Measurements from ENCODE around the gene ETV6.

The ETV6 gene

DNA sequence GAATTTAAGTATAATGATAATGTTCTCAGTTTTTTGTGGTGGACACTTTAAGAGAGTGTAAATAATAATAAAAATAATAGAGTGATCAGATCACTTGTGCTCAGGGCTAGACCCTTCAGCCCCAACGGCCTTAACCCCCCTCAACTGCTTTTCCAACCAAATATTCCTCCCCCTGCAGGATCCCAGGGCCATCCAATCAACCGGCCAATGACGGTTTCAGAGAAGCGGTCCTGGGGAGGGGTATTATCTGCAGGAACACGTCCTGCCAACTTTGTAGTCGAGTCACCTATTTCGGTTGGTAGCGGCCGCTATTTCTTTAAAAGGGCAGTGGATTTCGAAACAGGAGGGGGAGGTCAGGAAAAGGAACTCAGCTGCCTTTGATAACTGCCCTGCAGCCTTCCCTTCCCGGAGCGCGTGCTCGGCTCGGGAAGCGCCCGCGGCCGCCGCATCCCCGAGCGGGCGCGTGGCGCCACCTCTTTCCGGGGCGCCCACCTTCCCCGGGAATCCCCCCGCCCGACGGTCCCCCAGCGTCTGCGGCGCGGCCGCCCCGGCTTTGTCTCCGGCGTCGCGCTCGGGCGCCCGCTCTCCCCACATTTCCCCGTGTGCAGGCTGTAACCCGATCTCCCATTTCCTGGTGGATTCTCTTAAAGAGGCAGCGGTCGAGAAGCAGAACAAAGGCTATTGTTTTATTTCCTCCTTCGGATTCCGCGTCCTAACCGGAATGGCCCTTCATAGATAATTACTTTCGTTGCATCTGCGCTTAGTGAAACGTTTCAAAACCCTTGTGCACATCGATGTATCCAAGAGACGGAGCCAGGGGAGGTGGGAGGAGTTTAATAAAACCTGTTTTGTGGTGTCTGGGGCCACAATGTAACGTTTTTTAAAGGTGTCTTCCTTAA, 711 bp upstream of the ETV6 start:
- peak in 3 of 4 experiments; percentile 9 to 30 (median 29) for DNase-seq

DNA sequence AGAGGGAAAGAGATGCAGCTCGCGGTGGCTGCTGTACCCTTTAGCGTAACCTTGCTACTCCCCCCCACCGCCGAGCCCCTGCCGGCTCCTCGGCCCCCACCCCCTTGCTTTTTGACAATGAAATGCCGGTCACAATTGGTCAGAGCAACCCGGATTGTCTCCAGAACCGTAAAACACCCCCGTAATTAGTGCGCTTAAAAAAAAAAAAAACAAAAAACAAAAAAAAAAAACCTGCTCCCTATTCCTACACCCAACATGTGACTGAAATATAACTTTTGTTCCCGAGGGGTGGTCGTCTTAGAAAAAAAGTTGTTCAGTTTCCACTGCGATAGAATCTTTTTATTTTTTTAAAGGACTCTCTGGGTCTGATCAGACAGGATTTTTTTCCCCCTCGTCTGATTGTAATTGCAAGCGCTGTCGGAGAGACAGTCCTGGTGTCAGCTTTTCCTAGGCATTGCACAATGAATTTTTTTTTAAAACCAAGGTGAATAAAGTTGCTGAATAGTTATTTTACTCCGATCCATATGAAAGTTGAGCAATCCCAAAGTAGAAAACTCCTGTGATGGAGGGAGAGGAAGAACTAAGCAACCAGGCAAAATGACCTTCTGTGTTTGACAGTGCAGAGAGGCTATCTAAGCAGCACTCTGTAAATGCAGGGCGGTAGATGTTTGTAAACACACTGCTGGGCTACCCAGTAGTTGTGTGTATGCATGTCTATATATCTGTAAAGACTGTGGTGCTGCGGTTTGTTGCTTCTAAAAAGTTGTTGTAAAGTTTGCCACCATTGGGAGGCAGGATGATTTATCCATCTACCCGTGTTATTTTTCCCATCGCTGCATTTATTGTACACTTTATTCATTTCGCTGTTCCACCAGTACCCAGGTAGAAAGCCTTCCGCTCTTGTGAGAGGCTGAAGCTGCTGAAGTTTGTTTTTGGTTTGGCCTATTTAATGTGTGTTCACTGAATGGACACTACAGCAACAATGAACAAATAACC, 1.1 kb downstream of the ETV6 start:
- DNase-seq = no peak

DNA sequence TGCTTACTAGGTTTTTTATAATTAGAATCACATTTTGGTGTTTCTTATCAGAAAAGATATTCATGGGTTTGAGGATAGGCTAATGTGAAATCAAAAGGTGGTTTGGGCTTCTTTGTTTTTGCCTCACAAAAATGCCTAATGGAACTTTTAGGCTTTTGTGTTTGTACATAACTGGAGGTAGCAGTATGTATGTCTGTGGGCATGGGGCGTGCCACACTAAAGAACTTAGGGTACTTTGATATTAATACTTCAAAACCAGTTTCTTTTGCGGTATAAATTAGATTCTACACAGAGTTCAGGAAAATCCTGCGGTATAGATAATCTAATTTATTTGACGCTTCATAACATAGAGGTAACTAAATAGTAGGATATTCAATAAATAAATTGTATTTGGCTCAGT, 1.9 kb downstream of the ETV6 start:
- DNase-seq = no peak

DNA sequence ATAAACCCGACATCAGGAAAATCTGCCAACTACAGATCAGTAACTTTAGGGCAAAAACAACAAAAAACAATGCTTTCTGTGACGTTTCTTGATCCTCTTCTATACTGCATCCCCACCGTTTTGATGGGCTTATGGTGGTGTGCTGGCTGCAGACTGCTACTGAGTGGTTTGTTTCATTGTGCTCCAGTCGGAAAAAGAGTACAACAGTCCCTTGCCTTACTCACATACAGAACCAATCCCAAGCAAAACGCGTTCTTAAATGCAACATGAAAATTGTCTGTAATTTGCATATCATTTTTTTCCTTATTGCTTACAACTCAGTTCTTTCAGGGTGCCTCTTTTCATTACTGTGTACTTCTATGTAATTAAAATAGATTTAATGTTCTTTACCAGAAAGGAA, 2.3 kb downstream of the ETV6 start:
- no peak for DNase-seq

DNA sequence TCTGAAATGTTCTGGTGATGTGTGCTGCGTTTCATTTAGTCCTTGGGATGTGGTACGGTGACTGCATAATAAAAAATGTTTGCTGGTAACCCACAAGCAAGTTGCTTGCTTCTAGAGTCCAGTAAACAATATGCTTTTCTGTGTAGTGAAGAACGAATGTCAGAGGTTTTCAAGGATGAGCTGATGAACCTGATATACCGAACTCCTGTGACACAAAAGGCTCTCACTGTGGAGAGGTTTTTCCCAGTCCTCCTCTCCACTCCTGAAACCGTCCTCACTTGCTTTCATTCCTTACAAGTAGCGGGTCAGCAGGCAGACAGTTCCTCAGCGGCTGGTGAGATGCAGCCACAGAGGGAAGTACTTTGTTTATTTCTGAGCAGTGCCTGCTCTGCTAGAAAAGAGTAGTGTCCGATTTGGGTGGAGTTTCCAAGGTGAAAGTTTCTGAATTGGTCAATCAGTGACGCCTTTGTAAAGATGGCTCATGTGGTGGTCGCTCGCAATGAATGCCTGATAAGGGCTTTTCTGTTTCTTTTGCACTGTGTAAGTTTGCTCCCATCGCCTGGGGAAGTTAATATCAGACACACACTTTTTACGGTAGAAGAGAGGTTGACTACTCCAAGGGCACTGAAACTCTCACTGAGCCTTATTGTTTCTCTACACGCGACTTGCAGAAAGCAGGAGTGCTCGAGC, 3.0 kb downstream of the ETV6 start:
- no peak for DNase-seq

DNA sequence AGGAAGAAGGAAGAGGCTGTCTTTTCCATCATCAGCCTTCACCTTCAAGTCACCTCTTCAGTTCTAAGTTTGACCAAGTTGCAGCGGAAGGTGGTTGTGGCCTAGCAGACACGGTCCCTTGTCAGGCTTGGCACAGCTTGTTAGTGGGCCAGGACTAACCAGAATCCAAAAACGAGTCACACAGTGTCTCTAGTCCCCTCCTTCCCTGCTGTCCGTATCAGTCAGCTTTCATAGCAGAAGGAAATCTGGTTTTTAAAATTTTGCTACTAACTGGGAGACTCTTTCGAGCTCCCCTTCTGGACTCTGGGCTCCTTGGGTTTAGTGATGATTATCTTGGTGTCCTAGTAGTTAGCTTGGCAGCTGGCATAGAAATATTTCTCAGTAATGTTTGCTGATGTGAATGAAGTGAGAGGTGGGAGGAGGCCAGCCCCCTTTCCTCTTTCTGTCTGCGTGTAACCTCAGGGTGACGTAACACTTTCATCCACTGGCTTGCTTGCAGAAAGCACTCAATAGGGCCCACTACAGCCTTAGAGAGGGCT, 3.8 kb downstream of the ETV6 start:
- DNase-seq = no peak

DNA sequence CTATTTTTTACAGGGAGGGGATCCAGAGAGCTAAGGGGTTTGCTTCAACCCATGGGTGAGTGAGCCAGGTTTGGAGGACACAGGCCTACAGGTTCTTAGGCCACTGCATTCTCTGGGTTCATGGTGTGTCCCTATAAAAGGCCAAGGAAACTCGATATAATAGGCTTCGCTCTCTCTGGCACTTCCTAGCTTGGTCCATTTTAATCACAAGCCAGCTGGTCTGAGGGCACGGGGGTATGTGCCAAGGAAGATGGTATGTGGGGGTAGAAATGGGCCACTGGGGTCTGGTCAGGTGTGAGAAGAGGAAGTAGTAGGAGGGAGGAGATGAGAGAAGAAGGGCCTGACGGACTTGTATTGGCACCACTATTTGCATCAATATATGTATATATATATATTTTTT, 4.9 kb downstream of the ETV6 start:
- DNase-seq = no peak

DNA sequence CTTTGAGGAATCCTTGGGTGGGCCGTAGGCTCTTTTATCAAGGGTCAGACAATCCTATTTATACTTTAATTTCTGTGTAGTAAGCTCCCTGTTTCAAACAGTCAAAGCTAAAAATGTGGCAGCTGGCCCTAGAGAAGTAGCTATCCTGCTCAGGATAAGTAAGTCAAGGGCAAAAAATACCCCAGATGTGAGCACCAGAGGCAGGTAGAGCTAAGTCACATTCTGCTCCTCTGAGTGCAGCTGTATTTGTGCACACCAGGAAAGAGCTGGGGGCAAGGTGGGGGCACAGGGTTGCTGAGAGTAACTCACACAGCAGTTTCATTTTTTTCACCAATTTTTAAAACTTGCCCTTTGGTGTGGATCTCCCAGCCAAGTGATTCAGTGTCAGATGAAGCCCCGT, 5.3 kb downstream of the ETV6 start:
- no peak for DNase-seq

DNA sequence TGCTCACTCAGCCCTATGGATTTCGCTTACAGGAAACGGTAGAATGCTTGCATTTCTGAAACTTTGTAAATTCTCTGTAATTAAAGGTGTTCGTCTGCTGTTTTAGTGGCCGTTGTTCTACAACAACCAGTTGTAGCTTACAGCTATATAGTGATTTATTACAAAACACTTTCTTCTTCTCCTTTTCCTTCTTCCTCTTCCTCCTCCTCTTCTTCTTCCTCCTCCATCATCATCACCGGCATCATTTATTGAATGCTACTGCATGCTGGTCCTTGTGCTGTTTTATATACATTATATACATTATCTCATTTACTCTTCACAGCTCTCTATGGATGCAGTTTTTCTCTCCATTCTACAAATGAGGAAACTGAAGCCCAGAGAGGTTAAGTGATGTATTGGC, 6.4 kb downstream of the ETV6 start:
- no peak for DNase-seq

DNA sequence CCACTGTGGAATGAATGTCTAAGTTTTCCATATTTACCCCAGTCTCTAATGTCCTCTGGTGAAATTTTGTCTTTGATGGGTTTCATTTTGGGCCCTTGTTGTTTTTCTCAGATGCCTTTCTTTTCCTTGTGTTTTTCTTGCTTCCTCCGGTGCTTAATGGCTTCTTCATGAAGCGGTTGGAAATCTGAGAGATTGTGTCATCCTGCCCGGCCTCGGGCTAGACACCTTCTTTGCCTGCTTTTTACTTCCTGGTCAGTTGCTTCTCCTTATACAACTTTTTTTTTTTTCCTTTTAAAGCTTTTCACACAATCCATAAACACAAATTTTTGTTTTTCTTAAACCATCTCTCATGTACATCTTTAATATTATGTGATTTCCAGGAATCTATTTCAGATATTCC, 7.1 kb downstream of the ETV6 start:
- DNase-seq = no peak

DNA sequence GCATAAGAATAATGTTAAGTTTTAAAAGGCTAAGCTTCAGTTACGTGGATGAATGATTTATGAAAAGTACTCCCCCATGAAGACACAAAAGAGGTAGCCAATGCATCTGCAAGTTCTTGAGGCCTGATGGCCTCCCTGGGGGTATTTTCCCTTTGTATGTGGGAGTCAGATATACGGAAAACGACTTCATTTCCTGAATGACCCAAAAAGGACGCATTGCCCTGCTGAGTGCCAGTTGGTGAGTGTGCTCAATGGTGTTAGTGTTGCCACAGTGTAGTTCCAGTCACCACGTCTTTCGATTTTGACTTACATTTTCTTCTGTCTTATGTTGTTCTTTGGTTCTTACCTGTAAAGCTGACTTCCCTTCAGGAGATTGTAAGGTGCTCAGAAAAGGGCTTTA, 8.0 kb downstream of the ETV6 start:
- no peak for DNase-seq

DNA sequence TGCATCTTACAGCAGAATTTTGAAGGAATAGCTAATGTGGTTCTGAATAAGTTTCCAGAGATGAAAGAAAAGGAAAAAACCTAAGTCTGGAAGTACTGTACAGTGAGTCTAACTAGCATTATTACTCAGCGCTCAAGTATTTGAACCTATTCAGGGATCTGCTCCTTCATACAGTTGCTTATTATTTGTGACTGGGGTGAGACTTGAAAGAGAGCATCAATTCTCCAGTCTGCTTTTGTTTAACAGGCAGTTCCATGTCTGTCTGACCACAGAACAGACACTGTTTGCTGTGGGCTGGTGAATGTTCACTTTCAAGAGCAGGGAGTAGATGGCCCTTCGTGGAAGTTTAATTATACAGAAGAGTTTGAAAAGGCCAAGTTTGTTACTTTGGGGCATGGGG, 9.3 kb downstream of the ETV6 start:
- DNase-seq = no peak

DNA sequence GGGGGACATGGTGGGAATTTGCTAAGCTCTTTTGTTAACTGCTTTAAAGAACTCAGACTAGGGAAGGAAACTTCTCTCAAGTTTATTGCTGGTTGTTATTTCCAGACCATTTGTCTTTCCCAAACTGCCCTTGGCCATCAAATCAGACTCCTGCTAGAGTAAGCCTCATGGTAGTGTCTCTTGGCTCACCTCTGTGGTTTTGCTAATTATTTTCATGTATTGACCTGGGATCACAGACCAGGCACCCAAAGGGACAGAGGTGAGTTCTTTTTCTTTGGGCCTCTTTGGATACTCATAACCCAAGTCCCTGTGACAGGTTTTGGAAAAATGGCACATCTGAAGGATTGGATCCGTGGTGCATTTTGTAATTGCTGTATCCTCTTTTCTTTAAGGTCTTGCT, 11.2 kb downstream of the ETV6 start:
- DNase-seq = no peak

DNA sequence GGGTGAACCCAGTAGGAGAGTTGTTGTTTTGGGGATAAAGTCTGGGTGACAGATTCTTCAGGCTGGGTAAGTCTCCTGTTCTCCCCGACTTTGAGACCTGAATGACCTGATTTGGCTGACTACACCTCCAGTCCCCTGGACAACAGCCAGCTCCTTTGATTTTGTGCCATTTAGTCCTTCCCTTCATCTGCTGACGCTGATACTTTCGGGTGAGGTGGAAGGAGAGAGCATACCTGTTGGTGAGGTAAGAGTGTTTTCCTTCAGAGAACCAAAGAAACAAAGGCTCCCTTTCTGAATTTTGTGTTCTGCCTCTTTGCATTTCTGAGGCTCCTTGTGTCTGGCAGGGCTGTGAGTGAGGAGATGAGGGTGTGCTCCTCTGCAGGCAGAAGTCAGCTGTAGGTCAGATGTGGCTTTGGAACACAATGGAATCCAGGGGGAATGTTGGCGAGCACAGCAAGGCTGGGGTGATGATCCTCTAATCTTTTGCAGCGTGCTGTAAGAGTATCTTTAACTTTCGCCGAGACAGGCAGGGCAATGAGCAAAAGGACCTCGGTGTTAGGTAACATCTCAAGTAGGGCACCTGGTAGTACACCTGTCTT, 12.1 kb downstream of the ETV6 start:
- DNase-seq = no peak

DNA sequence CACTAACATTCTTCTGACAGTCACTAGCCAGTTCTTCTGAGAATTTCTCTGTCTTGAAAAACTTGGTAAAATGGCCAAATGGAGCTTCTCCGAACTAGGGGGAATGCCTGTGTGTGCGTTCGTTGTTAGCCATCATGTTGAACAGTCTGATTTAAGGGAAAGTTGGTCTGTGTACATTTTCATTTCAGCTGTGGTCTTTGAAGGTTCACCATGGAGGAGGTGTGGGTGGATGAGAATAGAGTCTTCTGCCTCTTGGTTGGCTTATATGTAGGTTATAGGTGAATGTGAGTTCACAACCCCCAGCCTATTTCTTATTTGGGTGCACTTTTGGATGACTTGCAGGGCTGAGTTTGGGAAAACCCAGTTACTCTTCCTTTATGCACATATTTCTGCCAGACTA, 12.9 kb downstream of the ETV6 start:
- no peak for DNase-seq

DNA sequence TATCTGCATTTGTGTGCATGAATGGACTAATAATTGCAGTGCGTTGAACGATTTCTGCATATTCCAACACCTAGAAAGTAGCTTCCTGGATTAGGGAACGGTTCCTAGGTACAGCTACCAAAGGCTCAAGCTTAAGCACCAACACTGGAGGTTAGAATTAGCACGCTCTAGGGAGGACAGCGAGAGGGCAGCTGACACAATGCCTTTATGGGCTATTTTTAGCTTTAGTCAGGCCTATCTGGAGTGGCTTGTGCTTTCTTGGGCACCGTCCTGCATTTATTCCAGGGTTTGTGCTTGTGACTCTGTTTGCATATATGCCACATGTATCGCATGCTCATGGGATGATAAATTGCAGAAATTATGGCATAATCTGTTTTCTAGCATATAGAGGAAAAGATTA, 13.7 kb downstream of the ETV6 start:
- DNase-seq = no peak

DNA sequence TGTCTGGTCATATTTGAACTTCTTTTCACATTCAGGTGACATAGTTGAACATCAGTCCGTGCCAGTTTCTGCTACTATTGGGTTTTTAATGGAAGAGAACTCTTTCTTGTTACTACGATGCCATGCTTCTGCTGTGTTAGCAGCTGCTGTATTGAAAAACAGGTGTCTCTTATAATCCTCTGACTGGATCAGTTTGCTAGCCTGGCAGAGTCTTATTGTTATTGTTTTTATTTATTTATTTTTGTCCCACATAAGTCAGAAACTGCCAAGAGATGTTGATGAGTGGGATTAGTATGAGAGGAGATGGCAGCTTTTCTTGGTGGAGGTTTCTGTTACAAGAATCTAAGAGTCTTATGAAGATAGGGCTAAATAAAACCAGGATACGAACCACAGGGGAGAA, 14.6 kb downstream of the ETV6 start:
- no peak for DNase-seq

DNA sequence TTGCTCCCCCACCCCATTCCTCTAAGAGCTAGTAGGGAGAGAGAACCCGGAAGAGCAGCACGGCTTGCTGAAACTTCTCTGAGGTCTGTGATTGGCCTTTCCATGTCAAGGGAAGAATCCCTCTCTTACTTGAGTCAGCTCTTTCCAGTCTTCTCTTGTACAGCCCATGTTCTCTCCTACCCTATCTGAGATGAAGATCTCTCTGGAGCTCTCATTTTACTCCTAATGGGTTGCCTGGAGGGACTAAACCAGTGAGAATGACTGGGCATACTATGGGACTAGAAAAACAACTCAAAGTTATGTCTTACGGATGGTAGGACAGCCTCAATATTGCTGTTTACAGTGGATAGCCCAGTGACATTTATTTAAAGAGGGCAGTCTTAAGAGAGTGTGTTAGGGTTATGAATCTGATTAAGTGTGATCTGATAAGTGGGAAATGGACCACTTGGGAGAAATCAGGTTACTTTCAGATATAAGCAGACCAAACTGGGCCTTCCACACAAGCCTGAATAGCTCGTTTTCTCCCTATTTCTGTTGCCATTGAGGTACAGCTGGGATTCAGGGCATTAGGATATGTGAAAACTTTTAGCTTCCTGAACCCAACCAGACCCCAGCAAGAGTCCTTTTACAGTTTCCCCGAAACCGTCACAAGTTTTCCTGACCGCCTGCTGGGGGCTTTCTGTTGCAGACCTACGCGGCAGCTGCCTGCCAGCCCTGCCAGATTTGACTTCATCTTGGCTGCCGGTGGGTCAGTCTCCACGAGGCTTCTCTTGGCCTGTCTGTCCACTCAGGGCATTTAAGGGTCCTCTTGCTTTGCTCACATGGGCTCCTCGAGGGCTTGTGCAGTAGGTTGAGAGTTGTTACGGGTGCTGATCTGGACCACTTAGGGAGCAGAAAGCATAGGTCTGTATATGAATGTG, 16.9 kb downstream of the ETV6 start:
- no peak for DNase-seq

DNA sequence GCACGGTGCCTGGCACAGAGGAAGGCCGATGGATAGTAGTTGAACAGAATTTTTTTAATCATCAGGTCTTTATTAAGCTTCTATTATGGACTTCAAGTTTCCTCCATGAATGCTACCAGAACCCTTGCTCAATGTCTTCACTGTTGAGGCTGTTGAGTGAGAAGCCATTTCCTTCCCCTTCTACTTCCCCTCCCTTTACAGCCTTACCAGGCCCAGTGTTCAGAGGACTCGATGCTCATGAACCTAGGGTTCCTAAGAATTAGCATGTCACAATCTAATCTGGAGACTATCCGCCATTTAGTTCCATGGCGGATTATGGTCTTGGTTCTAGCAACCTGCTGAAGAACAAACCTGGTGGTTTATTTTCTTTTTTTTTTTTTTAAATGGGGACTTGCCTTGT, 17.7 kb downstream of the ETV6 start:
- no peak for DNase-seq

DNA sequence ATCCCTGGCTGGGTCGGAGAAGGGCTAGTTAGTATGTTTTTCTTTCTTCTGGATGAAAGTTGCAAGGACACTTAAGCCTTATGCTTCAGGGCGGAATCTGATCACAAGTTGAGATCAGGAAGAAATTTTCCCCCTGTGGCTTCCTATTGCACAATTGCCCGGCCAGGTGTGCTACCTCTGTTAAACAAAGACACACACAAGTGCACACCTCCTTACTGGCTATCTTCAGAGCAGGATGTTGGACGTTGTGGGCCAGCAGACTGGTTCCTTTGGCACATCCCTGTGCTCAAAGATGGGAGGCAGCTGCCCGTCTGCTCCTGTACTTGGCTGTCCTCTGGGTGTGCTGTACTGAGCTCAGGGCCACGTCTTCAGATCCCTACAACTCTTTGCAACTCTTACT, 19.1 kb downstream of the ETV6 start:
- DNase-seq = no peak

DNA sequence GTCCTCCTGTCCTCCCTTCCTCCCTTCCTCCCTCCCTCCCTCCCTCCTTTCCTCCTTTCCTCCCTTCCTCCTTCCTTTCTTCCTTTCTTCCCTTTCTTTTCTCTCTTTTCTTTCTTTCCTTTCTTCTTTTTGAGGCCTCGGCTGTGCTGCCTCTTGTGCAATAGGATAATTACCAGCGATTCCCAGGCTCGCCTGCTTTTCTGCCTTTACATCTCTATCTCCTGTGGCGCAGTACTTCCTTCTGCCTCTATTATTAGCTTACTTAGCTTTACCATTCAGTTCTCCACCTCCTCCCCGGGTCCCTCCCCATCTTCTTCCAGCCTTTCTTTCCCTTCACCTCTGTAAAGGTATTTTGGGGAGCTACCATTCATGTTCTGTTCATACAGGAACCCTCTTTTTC, 19.9 kb downstream of the ETV6 start:
- DNase-seq = no peak
